K562 (cell line): ENCODE results near the gene PRMT6. TPM values are rescaled to one million over a fixed set of nuclear protein-coding genes. Genes with fewer than 3 reads are reported as not detected.
A peak's percentile ranks its signal among the peaks of the same experiment; 100 is the strongest.

Experiments
- BRF1 ChIP-seq: IDR thresholded peaks from 3 replicates; pipeline ENCODE4 v1.6.1; 2011; ENCODE audit warnings: borderline replicate concordance, mild to moderate bottlenecking; ENCODE audit not compliant: insufficient read length; ENCODE audit errors: extremely low read depth
- ELF2 ChIP-seq: fragments of 250-450 bp; sonication (Bioruptor Pico); IDR thresholded peaks from 2 replicates; pipeline ENCODE4 v1.5.0; 2021; ENCODE audit warnings: mild to moderate bottlenecking
- FOSL1 ChIP-seq: fragments of 200-800 bp; sonication (Bioruptor generic); conservative IDR thresholded peaks from 2 replicates; pipeline ENCODE4 v1.6.1; 2016; ENCODE audit warnings: missing genetic modification characterization, missing compliant biosample characterization
- MCM7 ChIP-seq, 2 experiments: fragments of 450-650 bp; IDR thresholded peaks; 2 replicates each; pipeline ENCODE4 v1.6.1; 2016 to 2018
- ZFP30 ChIP-seq: fragments of 250-450 bp; sonication (Bioruptor Pico); IDR thresholded peaks from 2 replicates; pipeline ENCODE4 v1.8.0; 2022; ENCODE audit warnings: moderate library complexity, mild to moderate bottlenecking, inconsistent platforms, borderline replicate concordance
- polyA plus RNA-seq, 8 experiments: library from polyadenylated mRNA; depleted of rRNA in 4 of 8; stranded (reverse) in 5 of 8; unstranded in 3 of 8; fragments of >200 nt; fragmentation: Nextera tagmentation in 2 of 8; fragmentation: Illumina TruSeq in 1 of 8; extraction: Ambion mirVana in 2 of 8; extraction: Trizol in 1 of 8; gene quantifications; 2 replicates each; pipeline versions ENCODE4 v1.2.1 to v1.2.3, GENCODE V29; 2011 to 2014; ENCODE audit warnings: inconsistent platforms in 1 of 8, missing spikeins in 1 of 8
- total RNA-seq, 7 experiments: library from RNA; depleted of rRNA in 6 of 7; stranded (reverse); fragments of >200 nt in 6 of 7; fragmentation: Illumina TruSeq in 2 of 7; extraction: Trizol in 2 of 7; gene quantifications; 2 replicates each; pipeline versions ENCODE4 v1.2.1 to v1.2.3, GENCODE V29; 2011 to 2021; ENCODE audit warnings: low replicate concordance in 1 of 7
- TF ChIP-seq, protein P1 (sequence below): sonication (generic); formaldehyde crosslinking; IDR thresholded peaks from 2 replicates; pipeline ENCODE4 v1.9.0; 2022; ENCODE audit warnings: mild to moderate bottlenecking, missing genetic modification reagents
- TF ChIP-seq, protein P2 (sequence below): fragments of 200-600 bp; sonication (generic); IDR thresholded peaks from one replicate; pipeline ENCODE4 v1.6.1; 2012; ENCODE audit warnings: mild to moderate bottlenecking, low read depth, low read length, inconsistent platforms
- TF ChIP-seq, protein P3 (sequence below): sonication (generic); formaldehyde crosslinking; IDR thresholded peaks from 2 replicates; pipeline ENCODE4 v1.8.0; 2022; ENCODE audit warnings: mild to moderate bottlenecking, missing genetic modification reagents

The PRMT6 gene
- total and polyA plus RNA-seq, 9 of the 15 experiments (the other 6 are each of a cell fraction or from before 2014, with no cell fraction given), result 6.1 to 36.9 (median 29.4) TPM

DNA sequence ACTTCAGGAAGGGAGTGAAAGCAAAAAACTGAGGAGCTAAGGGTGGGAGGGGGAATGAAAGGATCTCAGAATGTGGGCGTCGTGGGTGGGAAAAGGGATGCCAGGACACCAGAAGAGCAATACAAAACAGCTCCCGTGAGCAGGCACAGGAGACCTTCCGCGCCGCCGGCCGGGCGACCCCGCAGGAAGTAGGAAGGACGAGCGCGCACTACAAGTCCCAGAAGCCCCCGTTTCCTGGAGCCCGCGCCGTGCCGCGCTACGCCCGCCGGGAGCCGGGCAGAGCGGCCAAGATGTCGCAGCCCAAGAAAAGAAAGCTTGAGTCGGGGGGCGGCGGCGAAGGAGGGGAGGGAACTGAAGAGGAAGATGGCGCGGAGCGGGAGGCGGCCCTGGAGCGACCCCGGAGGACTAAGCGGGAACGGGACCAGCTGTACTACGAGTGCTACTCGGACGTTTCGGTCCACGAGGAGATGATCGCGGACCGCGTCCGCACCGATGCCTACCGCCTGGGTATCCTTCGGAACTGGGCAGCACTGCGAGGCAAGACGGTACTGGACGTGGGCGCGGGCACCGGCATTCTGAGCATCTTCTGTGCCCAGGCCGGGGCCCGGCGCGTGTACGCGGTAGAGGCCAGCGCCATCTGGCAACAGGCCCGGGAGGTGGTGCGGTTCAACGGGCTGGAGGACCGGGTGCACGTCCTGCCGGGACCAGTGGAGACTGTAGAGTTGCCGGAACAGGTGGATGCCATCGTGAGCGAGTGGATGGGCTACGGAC, at the start of gene PRMT6 (continued):
- no peak for TF ChIP-seq ZFP30
- TF ChIP-seq, protein P1, sequence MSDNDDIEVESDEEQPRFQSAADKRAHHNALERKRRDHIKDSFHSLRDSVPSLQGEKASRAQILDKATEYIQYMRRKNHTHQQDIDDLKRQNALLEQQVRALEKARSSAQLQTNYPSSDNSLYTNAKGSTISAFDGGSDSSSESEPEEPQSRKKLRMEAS (CRISPR knock-in tag), result no peak
- TF ChIP-seq FOSL1 (tag), result no peak
- TF ChIP-seq ELF2 (CRISPR knock-in tag), result peak; percentile 89
- no peak for TF ChIP-seq BRF1
- TF ChIP-seq, protein P2, sequence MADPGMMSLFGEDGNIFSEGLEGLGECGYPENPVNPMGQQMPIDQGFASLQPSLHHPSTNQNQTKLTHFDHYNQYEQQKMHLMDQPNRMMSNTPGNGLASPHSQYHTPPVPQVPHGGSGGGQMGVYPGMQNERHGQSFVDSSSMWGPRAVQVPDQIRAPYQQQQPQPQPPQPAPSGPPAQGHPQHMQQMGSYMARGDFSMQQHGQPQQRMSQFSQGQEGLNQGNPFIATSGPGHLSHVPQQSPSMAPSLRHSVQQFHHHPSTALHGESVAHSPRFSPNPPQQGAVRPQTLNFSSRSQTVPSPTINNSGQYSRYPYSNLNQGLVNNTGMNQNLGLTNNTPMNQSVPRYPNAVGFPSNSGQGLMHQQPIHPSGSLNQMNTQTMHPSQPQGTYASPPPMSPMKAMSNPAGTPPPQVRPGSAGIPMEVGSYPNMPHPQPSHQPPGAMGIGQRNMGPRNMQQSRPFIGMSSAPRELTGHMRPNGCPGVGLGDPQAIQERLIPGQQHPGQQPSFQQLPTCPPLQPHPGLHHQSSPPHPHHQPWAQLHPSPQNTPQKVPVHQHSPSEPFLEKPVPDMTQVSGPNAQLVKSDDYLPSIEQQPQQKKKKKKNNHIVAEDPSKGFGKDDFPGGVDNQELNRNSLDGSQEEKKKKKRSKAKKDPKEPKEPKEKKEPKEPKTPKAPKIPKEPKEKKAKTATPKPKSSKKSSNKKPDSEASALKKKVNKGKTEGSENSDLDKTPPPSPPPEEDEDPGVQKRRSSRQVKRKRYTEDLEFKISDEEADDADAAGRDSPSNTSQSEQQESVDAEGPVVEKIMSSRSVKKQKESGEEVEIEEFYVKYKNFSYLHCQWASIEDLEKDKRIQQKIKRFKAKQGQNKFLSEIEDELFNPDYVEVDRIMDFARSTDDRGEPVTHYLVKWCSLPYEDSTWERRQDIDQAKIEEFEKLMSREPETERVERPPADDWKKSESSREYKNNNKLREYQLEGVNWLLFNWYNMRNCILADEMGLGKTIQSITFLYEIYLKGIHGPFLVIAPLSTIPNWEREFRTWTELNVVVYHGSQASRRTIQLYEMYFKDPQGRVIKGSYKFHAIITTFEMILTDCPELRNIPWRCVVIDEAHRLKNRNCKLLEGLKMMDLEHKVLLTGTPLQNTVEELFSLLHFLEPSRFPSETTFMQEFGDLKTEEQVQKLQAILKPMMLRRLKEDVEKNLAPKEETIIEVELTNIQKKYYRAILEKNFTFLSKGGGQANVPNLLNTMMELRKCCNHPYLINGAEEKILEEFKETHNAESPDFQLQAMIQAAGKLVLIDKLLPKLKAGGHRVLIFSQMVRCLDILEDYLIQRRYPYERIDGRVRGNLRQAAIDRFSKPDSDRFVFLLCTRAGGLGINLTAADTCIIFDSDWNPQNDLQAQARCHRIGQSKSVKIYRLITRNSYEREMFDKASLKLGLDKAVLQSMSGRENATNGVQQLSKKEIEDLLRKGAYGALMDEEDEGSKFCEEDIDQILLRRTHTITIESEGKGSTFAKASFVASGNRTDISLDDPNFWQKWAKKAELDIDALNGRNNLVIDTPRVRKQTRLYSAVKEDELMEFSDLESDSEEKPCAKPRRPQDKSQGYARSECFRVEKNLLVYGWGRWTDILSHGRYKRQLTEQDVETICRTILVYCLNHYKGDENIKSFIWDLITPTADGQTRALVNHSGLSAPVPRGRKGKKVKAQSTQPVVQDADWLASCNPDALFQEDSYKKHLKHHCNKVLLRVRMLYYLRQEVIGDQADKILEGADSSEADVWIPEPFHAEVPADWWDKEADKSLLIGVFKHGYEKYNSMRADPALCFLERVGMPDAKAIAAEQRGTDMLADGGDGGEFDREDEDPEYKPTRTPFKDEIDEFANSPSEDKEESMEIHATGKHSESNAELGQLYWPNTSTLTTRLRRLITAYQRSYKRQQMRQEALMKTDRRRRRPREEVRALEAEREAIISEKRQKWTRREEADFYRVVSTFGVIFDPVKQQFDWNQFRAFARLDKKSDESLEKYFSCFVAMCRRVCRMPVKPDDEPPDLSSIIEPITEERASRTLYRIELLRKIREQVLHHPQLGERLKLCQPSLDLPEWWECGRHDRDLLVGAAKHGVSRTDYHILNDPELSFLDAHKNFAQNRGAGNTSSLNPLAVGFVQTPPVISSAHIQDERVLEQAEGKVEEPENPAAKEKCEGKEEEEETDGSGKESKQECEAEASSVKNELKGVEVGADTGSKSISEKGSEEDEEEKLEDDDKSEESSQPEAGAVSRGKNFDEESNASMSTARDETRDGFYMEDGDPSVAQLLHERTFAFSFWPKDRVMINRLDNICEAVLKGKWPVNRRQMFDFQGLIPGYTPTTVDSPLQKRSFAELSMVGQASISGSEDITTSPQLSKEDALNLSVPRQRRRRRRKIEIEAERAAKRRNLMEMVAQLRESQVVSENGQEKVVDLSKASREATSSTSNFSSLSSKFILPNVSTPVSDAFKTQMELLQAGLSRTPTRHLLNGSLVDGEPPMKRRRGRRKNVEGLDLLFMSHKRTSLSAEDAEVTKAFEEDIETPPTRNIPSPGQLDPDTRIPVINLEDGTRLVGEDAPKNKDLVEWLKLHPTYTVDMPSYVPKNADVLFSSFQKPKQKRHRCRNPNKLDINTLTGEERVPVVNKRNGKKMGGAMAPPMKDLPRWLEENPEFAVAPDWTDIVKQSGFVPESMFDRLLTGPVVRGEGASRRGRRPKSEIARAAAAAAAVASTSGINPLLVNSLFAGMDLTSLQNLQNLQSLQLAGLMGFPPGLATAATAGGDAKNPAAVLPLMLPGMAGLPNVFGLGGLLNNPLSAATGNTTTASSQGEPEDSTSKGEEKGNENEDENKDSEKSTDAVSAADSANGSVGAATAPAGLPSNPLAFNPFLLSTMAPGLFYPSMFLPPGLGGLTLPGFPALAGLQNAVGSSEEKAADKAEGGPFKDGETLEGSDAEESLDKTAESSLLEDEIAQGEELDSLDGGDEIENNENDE, result no peak
- TF ChIP-seq, protein P3, sequence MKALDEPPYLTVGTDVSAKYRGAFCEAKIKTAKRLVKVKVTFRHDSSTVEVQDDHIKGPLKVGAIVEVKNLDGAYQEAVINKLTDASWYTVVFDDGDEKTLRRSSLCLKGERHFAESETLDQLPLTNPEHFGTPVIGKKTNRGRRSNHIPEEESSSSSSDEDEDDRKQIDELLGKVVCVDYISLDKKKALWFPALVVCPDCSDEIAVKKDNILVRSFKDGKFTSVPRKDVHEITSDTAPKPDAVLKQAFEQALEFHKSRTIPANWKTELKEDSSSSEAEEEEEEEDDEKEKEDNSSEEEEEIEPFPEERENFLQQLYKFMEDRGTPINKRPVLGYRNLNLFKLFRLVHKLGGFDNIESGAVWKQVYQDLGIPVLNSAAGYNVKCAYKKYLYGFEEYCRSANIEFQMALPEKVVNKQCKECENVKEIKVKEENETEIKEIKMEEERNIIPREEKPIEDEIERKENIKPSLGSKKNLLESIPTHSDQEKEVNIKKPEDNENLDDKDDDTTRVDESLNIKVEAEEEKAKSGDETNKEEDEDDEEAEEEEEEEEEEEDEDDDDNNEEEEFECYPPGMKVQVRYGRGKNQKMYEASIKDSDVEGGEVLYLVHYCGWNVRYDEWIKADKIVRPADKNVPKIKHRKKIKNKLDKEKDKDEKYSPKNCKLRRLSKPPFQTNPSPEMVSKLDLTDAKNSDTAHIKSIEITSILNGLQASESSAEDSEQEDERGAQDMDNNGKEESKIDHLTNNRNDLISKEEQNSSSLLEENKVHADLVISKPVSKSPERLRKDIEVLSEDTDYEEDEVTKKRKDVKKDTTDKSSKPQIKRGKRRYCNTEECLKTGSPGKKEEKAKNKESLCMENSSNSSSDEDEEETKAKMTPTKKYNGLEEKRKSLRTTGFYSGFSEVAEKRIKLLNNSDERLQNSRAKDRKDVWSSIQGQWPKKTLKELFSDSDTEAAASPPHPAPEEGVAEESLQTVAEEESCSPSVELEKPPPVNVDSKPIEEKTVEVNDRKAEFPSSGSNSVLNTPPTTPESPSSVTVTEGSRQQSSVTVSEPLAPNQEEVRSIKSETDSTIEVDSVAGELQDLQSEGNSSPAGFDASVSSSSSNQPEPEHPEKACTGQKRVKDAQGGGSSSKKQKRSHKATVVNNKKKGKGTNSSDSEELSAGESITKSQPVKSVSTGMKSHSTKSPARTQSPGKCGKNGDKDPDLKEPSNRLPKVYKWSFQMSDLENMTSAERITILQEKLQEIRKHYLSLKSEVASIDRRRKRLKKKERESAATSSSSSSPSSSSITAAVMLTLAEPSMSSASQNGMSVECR (CRISPR knock-in tag), result no peak; the same call in 1 of the 2 replicates
- no peak for TF ChIP-seq MCM7 (IDR thresholded peaks at IDR 0.05)
